Hepatocyte (in vitro differentiated cells): ENCODE results near the gene ZMYND10. TPM values are rescaled to one million over a fixed set of nuclear protein-coding genes. Genes with fewer than 3 reads are reported as not detected.

Source experiments
- DNase-seq: peaks from one replicate; pipeline ENCODE4 v3.0.0-alpha.2; 2016; ENCODE audit warnings: low spot score
- H2AFZ ChIP-seq: fragments of 200-600 bp; sonication (generic); 2 replicates; pipeline ENCODE4 v1.6.0; 2016; ENCODE audit warnings: antibody characterized with exemption, mild to moderate bottlenecking
- H3K27ac ChIP-seq: fragments of 200-600 bp; sonication (generic); 2 replicates; pipeline ENCODE4 v1.5.1; 2016; ENCODE audit warnings: mild to moderate bottlenecking
- H3K27me3 ChIP-seq: fragments of 200-600 bp; sonication (generic); 2 replicates; pipeline ENCODE4 v1.6.1; 2016
- H3K36me3 ChIP-seq: fragments of 200-600 bp; sonication (generic); replicated peaks from 2 replicates; pipeline ENCODE4 v1.5.1; 2016; ENCODE audit warnings: low read depth; ENCODE audit not compliant: insufficient read depth
- H3K4me1 ChIP-seq: fragments of 200-600 bp; sonication (generic); 2 replicates; pipeline ENCODE4 v1.5.1; 2016; ENCODE audit warnings: mild to moderate bottlenecking, moderate library complexity; ENCODE audit not compliant: insufficient read depth
- H3K4me2 ChIP-seq: fragments of 200-600 bp; sonication (generic); 2 replicates; pipeline ENCODE4 v1.6.0; 2016
- H3K4me3 ChIP-seq: fragments of 200-600 bp; sonication (generic); 2 replicates; pipeline ENCODE4 v1.5.1; 2016; ENCODE audit warnings: mild to moderate bottlenecking
- H3K79me2 ChIP-seq: fragments of 200-600 bp; sonication (generic); 2 replicates; pipeline ENCODE4 v1.6.0; 2017; ENCODE audit warnings: mild to moderate bottlenecking
- H3K9me2 ChIP-seq: fragments of 200-600 bp; sonication (generic); replicated peaks from 2 replicates; pipeline ENCODE4 v1.6.0; 2017; ENCODE audit warnings: mild to moderate bottlenecking; ENCODE audit not compliant: insufficient read depth
- H3K9me3 ChIP-seq: fragments of 200-600 bp; sonication (generic); 2 replicates; pipeline ENCODE4 v1.5.1; 2016; ENCODE audit warnings: low read depth, mild to moderate bottlenecking
- H4K20me1 ChIP-seq: fragments of 200-600 bp; sonication (generic); 2 replicates; pipeline ENCODE4 v1.6.0; 2016; ENCODE audit warnings: mild to moderate bottlenecking; ENCODE audit not compliant: insufficient read depth, poor library complexity, severe bottlenecking
- CTCF ChIP-seq: fragments of 200-600 bp; sonication (generic); IDR thresholded peaks from 2 replicates; pipeline ENCODE4 v1.5.1; 2016; ENCODE audit warnings: antibody characterized with exemption, mild to moderate bottlenecking; ENCODE audit not compliant: poor library complexity
- EZH2 ChIP-seq: fragments of 200-600 bp; sonication (generic); IDR thresholded peaks from 2 replicates; pipeline ENCODE4 v1.6.1; 2016; ENCODE audit warnings: antibody characterized with exemption, mild to moderate bottlenecking, borderline replicate concordance
- EZH2phosphoT487 ChIP-seq: fragments of 200-600 bp; sonication (generic); IDR thresholded peaks from one replicate; pipeline ENCODE4 v1.6.1; 2018; ENCODE audit warnings: antibody characterized with exemption, mild to moderate bottlenecking, low read depth, moderate library complexity; ENCODE audit not compliant: unreplicated experiment, severe bottlenecking
- WGBS: methylation state at CpG from one replicate; pipeline ENCODE4 v1.1.6; 2016; ENCODE audit warnings: low lambda C conversion rate; ENCODE audit errors: missing lambda C conversion rate; 5-methylcytosine and 5-hydroxymethylcytosine counted together
- polyA plus RNA-seq: library from polyadenylated mRNA; unstranded; fragments of >200 nt; fragmentation: Nextera tagmentation; extraction: Ambion mirVana; gene quantifications from 2 replicates; pipeline ENCODE4 v1.2.1, GENCODE V29; 2016
- total RNA-seq: library from RNA; depleted of rRNA; stranded (reverse); fragments of >200 nt; gene quantifications from 2 replicates; pipeline ENCODE4 v1.2.3, GENCODE V29; 2014

ZMYND10 gene
- total and polyA plus RNA-seq, 2 experiments from 2014 or later, result 0.20 to 0.77 TPM

GRCh38 chr3:50371133-50371685 is 25.7 kb upstream of the ZMYND10 start:
- Histone ChIP-seq H3K9me3 (no peaks in the 10 kb centered on the region), H3K79me2 (no peaks in the 10 kb centered on the region), H3K36me3 (no peaks in the 10 kb centered on the region), H3K4me2 (no peak overlapping the region), H2AFZ (no peak overlapping the region), H3K4me3 (no peak overlapping the region), H3K9me2 (no peaks in the 10 kb centered on the region), H3K4me1 (peaks cover 3% of the 10 kb centered on the region), H3K27me3 (no peaks in the 10 kb centered on the region), H3K27ac (no peak overlapping the region), H4K20me1 (no peaks in the 10 kb centered on the region)
- TF ChIP-seq CTCF, result no peak
- WGBS, result 82% methylated on average over 3 of the region's 3 CpGs
- DNase-seq, result no peak

DNA sequence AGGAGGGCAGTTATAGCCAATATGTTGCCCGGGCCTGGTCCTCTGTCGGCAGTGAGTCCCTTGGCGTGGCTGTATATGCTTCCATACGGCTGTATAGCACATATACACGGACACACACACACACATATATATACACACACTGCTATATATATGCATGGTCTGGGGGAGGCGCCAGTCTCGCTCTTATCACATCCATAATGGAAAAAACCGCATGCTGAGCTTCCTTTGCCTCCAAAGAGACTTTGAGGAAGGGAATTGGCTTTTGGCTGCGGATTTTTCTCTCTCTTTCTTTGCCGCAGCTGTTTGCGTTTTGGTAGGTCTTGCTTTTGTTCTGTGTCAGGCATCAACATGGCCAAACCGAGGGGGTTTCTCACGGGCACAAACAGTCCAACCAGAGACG is 25.1 kb upstream of the ZMYND10 start:
- Histone ChIP-seq H3K4me3 (no peak overlapping the region), H3K36me3 (no peaks in the 10 kb centered on the region), H3K79me2 (no peaks in the 10 kb centered on the region), H3K27ac (no peak overlapping the region), H3K9me2 (no peaks in the 10 kb centered on the region), H2AFZ (no peak overlapping the region), H3K4me2 (no peak overlapping the region), H3K4me1 (peaks cover 3% of the 10 kb centered on the region), H3K27me3 (no peaks in the 10 kb centered on the region), H3K9me3 (no peaks in the 10 kb centered on the region), H4K20me1 (no peaks in the 10 kb centered on the region)
- peak; percentile 54 for DNase-seq
- TF ChIP-seq EZH2 (no peak), CTCF (peak; percentile 40)
- WGBS, result 70% methylated on average over 13 of the region's 14 CpGs

- no peaks in the 10 kb centered on the region for H3K9me2 ChIP-seq
- H3K4me2 ChIP-seq, result no peak overlapping the region
- WGBS, result 80% methylated on average over 9 of the region's 9 CpGs
- H4K20me1 ChIP-seq, result no peaks in the 10 kb centered on the region
- no peaks in the 10 kb centered on the region for H3K79me2 ChIP-seq
- H3K4me3 ChIP-seq, result no peak overlapping the region
- no peak overlapping the region for H2AFZ ChIP-seq
- DNase-seq, result no peak
- H3K4me1 ChIP-seq, result peaks cover 3% of the 10 kb centered on the region
- no peak for TF ChIP-seq EZH2
- no peak for TF ChIP-seq EZH2phosphoT487
- TF ChIP-seq CTCF, result no peak
- no peaks in the 10 kb centered on the region for H3K36me3 ChIP-seq
- H3K27me3 ChIP-seq, result no peaks in the 10 kb centered on the region
- no peak overlapping the region for H3K27ac ChIP-seq
- no peaks in the 10 kb centered on the region for H3K9me3 ChIP-seq
These were observed 23.6 kb upstream of the ZMYND10 start for GRCh38 chr3:50369012-50369670.
